ENCODE measurements around the gene TMEM161B. TPM values are rescaled to one million over a fixed set of nuclear protein-coding genes. Genes with fewer than 3 reads are reported as not detected.
A peak's percentile ranks its signal among the peaks of the same experiment; 100 is the strongest.

Gene TMEM161B
- total RNA-seq, 1 donor from 2014 or later = 21.1 TPM

GRCh38 chr5:88158056-88158455 is 110.6 kb downstream of the TMEM161B start:
- H3K4me1 Mint-ChIP-seq (ENCODE audit: low read depth) = no peaks in the 10 kb centered on the region

GRCh38 chr5:88154891-88155290 is 113.8 kb downstream of the TMEM161B start:
- no peaks in the 10 kb centered on the region for H3K4me1 Mint-ChIP-seq (ENCODE audit: low read depth)
- H3K36me3 Mint-ChIP-seq (ENCODE audit: insufficient read depth) = no peaks in the 10 kb centered on the region
- H3K4me3 Mint-ChIP-seq (ENCODE audit: low read depth) = no peak overlapping the region
- H3K27me3 Mint-ChIP-seq = peaks cover 33% of the 10 kb centered on the region
- no peak overlapping the region for H3K27ac Mint-ChIP-seq
- H3K9me3 Mint-ChIP-seq (ENCODE audit: low read depth) = no peaks in the 10 kb centered on the region
- DNase-seq (ENCODE audit: low spot score, unreplicated experiment) = no peak
- no peak for TF ChIP-seq CTCF (IDR thresholded peaks at IDR 0.05; ENCODE audit: unreplicated experiment)

More at GRCh38 chr5:88158056-88158455, 110.6 kb downstream of the TMEM161B start:
- Mint-ChIP-seq H3K27ac (no peak overlapping the region), H3K27me3 (peaks cover 28% of the 10 kb centered on the region), H3K36me3 (ENCODE audit: insufficient read depth) (no peaks in the 10 kb centered on the region), H3K9me3 (ENCODE audit: low read depth) (peaks cover 3% of the 10 kb centered on the region), H3K4me3 (ENCODE audit: low read depth) (no peak overlapping the region)
- DNase-seq (ENCODE audit: low spot score, unreplicated experiment) = no peak
- no peak for TF ChIP-seq CTCF (IDR thresholded peaks at IDR 0.05; ENCODE audit: unreplicated experiment)

- peaks cover 41% of the 10 kb centered on the region for H3K27me3 Mint-ChIP-seq
- H3K27ac Mint-ChIP-seq = no peak overlapping the region
- H3K9me3 Mint-ChIP-seq (ENCODE audit: low read depth) = no peaks in the 10 kb centered on the region
- no peaks in the 10 kb centered on the region for H3K36me3 Mint-ChIP-seq (ENCODE audit: insufficient read depth)
- no peak overlapping the region for H3K4me3 Mint-ChIP-seq (ENCODE audit: low read depth)
- H3K4me1 Mint-ChIP-seq (ENCODE audit: low read depth) = peaks cover 3% of the 10 kb centered on the region
- TF ChIP-seq CTCF (IDR thresholded peaks at IDR 0.05; ENCODE audit: unreplicated experiment) = no peak
- DNase-seq (ENCODE audit: low spot score, unreplicated experiment) = no peak
These were observed 117.9 kb downstream of the TMEM161B start for GRCh38 chr5:88150747-88151146.

- no peak overlapping the region for H3K4me3 Mint-ChIP-seq (ENCODE audit: low read depth)
- H3K27me3 Mint-ChIP-seq = peaks cover 24% of the 10 kb centered on the region
- H3K27ac Mint-ChIP-seq = peak overlapping the region; percentile 73
- no peak for DNase-seq (ENCODE audit: low spot score, unreplicated experiment)
- peaks cover 8% of the 10 kb centered on the region for H3K4me1 Mint-ChIP-seq (ENCODE audit: low read depth)
- H3K9me3 Mint-ChIP-seq (ENCODE audit: low read depth) = no peaks in the 10 kb centered on the region
- no peak for TF ChIP-seq CTCF (IDR thresholded peaks at IDR 0.05; ENCODE audit: unreplicated experiment)
- H3K36me3 Mint-ChIP-seq (ENCODE audit: insufficient read depth) = no peaks in the 10 kb centered on the region
These were observed 122.8 kb downstream of the TMEM161B start for GRCh38 chr5:88145611-88146467.

- H3K27ac Mint-ChIP-seq = peak overlapping the region; percentile 73
- no peak for TF ChIP-seq CTCF (IDR thresholded peaks at IDR 0.05; ENCODE audit: unreplicated experiment)
These were observed 123.4 kb downstream of the TMEM161B start for GRCh38 chr5:88145221-88145610.

More at GRCh38 chr5:88145221-88145610, 123.4 kb downstream of the TMEM161B start:
- Mint-ChIP-seq H3K36me3 (ENCODE audit: insufficient read depth) (no peaks in the 10 kb centered on the region), H3K27me3 (peaks cover 24% of the 10 kb centered on the region), H3K9me3 (ENCODE audit: low read depth) (no peaks in the 10 kb centered on the region), H3K4me1 (ENCODE audit: low read depth) (peaks cover 8% of the 10 kb centered on the region), H3K4me3 (ENCODE audit: low read depth) (no peak overlapping the region)
- no peak for DNase-seq (ENCODE audit: low spot score, unreplicated experiment)

All from progenitor cell of endocrine pancreas (in vitro differentiated cells).